Measurements from ENCODE around the gene AGTRAP.

The AGTRAP gene

DNA sequence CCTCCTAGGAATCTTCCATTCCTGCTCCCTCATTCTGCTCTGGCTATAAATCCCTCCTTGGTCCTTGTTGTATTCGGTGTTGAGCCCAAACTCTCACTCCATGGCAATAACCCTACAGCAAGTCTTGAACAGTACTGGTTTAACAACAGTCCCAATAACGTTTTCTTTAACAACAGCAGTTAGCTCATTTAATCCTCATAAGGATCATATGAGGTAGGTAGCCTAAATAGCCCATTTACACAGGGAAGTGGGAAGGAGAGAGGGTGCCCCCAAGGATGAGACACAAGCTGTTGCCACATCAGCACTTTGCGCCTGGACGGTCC lies 444 bp upstream of the AGTRAP start:
- ATAC-seq (ENCODE audit: insufficient read depth, low read depth) (no peak), DNase-seq (no peak)
- no peaks in the 10 kb centered on the region for H3K79me2 ChIP-seq (ENCODE audit: insufficient read depth, low read length)
- H3K9me3 ChIP-seq (ENCODE audit: insufficient read depth, low read length, severe bottlenecking): no peaks in the 10 kb centered on the region
- no peaks in the 10 kb centered on the region for H3K36me3 ChIP-seq (ENCODE audit: insufficient read depth, low read length)
- H4K20me1 ChIP-seq (ENCODE audit: insufficient read depth, low read length): peaks cover 14% of the 10 kb centered on the region; the same call in 1 of the 2 replicates
- H3K27me3 ChIP-seq (ENCODE audit: insufficient read depth, low read length, poor library complexity): peaks cover 32% of the 10 kb centered on the region
- H3K4me3 ChIP-seq (ENCODE audit: low read depth in 1 of 2, low read length in 2 of 2): peak overlapping the region in 1 of 2 experiments; percentile 70; a peak in 2 of 4 replicates
- H3K27ac ChIP-seq (ENCODE audit: low read length): no peak overlapping the region
- H2AFZ ChIP-seq (ENCODE audit: low read depth, low read length): no peak overlapping the region
- TF ChIP-seq, protein P1, sequence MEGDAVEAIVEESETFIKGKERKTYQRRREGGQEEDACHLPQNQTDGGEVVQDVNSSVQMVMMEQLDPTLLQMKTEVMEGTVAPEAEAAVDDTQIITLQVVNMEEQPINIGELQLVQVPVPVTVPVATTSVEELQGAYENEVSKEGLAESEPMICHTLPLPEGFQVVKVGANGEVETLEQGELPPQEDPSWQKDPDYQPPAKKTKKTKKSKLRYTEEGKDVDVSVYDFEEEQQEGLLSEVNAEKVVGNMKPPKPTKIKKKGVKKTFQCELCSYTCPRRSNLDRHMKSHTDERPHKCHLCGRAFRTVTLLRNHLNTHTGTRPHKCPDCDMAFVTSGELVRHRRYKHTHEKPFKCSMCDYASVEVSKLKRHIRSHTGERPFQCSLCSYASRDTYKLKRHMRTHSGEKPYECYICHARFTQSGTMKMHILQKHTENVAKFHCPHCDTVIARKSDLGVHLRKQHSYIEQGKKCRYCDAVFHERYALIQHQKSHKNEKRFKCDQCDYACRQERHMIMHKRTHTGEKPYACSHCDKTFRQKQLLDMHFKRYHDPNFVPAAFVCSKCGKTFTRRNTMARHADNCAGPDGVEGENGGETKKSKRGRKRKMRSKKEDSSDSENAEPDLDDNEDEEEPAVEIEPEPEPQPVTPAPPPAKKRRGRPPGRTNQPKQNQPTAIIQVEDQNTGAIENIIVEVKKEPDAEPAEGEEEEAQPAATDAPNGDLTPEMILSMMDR (IDR thresholded peaks at IDR 0.05; ENCODE audit: borderline replicate concordance, extremely low read depth, low read length, poor library complexity, severe bottlenecking): no peak
- TF ChIP-seq EZH2 (IDR thresholded peaks at IDR 0.05; ENCODE audit: borderline replicate concordance, low read depth, low read length, severe bottlenecking): no peak
- peak overlapping the region; percentile 87 for H3K4me2 ChIP-seq (ENCODE audit: insufficient read depth, low read length)
- peak overlapping the region; percentile 58; the same call in 1 of the 2 replicates for H3K9ac ChIP-seq (ENCODE audit: low read depth, low read length)
- peaks cover 51% of the 10 kb centered on the region for H3K4me1 ChIP-seq (ENCODE audit: insufficient read depth, low read length)

DNA sequence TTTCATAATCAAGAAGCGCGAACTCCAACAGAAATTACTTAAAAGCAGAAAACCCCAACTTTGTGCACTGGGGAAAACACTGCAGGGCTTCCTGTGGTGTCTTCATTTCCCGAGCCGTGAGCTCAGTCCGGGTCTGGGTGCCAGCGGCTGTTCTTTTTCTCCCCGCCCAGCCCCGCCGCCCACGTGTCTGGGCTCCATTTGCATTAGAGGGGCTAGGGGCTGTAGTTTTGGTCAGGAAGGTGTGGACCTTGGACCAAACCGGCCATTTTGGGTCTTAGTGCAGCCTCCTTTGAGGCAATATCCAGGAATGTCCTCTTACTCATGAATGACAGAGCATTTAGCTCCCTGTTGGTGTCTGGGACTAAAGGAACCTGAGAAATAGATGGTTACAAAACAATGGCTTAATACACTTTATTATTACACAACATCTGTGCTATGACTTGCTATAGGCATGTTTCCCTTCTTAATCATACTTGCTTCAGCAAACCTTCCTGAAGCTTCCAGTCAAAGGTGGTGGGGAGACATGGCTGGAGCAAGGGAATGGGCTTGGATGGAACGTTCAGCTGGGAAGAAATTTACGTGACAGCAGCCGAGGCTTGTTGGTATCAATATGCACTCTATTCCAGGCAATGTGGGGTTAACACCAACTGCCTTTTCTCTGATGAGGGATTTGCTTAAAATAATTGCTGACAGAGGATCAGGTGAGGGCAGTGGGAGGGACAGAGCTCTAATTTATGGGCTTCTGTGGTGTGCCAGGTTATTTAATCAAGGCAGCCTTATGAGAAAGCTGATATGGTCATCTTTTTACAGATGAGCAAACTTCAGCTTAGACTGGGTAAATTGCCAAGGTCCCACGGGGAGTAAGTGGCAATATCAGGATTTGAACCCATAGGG lies 1.1 kb downstream of the AGTRAP start:
- TF ChIP-seq, protein P1 (IDR thresholded peaks at IDR 0.05; ENCODE audit: borderline replicate concordance, extremely low read depth, low read length, poor library complexity, severe bottlenecking): no peak
- peak; percentile 18 for TF ChIP-seq EZH2 (IDR thresholded peaks at IDR 0.05; ENCODE audit: borderline replicate concordance, low read depth, low read length, severe bottlenecking)
- Histone ChIP-seq H3K27me3 (ENCODE audit: insufficient read depth, low read length, poor library complexity) (peaks cover 32% of the 10 kb centered on the region), H3K79me2 (ENCODE audit: insufficient read depth, low read length) (no peaks in the 10 kb centered on the region), H3K4me1 (ENCODE audit: insufficient read depth, low read length) (peaks cover 51% of the 10 kb centered on the region), H3K27ac (ENCODE audit: low read length) (peak overlapping the region; percentile 28; the same call in 1 of the 2 replicates), H3K36me3 (ENCODE audit: insufficient read depth, low read length) (no peaks in the 10 kb centered on the region), H4K20me1 (ENCODE audit: insufficient read depth, low read length) (peaks cover 25% of the 10 kb centered on the region; the same call in 1 of the 2 replicates), H3K4me2 (ENCODE audit: insufficient read depth, low read length) (peak overlapping the region; percentile 87), H3K9ac (ENCODE audit: low read depth, low read length) (peak overlapping the region; percentile 58), H3K4me3 (ENCODE audit: low read depth in 1 of 2, low read length in 2 of 2) (peak overlapping the region; percentile 22 to 70; a peak in 3 of 4 replicates), H3K9me3 (ENCODE audit: insufficient read depth, low read length, severe bottlenecking) (no peaks in the 10 kb centered on the region), H2AFZ (ENCODE audit: low read depth, low read length) (peak overlapping the region; percentile 78)
- DNase-seq (peak; percentile 51), ATAC-seq (ENCODE audit: insufficient read depth, low read depth) (peak; percentile 53)

DNA sequence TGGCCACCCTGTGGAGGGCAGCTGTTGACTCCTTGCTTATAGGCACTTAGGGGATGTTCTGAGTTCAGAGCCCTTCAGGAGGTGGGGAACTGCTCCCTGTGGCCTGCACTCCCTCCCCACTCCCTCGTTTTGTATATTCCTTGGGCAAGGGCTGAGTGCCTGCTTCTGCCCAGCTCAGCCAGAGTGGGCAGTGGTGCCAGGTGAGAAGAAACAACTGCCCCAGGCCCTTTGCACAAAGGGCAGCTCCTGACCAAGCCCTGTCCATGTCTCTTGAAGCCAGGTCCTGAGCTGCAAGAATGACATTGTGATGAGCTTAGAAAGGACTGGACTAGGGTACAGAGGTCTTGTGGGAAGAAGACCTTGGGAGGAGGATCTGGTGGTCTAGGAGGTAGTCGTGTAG lies 2.2 kb downstream of the AGTRAP start:
- H4K20me1 ChIP-seq (ENCODE audit: insufficient read depth, low read length): peaks cover 29% of the 10 kb centered on the region
- H3K4me1 ChIP-seq (ENCODE audit: insufficient read depth, low read length): peaks cover 46% of the 10 kb centered on the region
- DNase-seq (no peak), ATAC-seq (ENCODE audit: insufficient read depth, low read depth) (no peak)
- no peak overlapping the region for H3K4me2 ChIP-seq (ENCODE audit: insufficient read depth, low read length)
- no peak overlapping the region for H3K27ac ChIP-seq (ENCODE audit: low read length)
- no peak overlapping the region for H3K4me3 ChIP-seq (ENCODE audit: low read depth in 1 of 2, low read length in 2 of 2)
- TF ChIP-seq, protein P1 (IDR thresholded peaks at IDR 0.05; ENCODE audit: borderline replicate concordance, extremely low read depth, low read length, poor library complexity, severe bottlenecking): no peak
- no peak for TF ChIP-seq EZH2 (IDR thresholded peaks at IDR 0.05; ENCODE audit: borderline replicate concordance, low read depth, low read length, severe bottlenecking)
- no peak overlapping the region for H2AFZ ChIP-seq (ENCODE audit: low read depth, low read length)
- H3K27me3 ChIP-seq (ENCODE audit: insufficient read depth, low read length, poor library complexity): peaks cover 32% of the 10 kb centered on the region
- no peaks in the 10 kb centered on the region for H3K9me3 ChIP-seq (ENCODE audit: insufficient read depth, low read length, severe bottlenecking)
- no peaks in the 10 kb centered on the region for H3K36me3 ChIP-seq (ENCODE audit: insufficient read depth, low read length)
- no peak overlapping the region for H3K9ac ChIP-seq (ENCODE audit: low read depth, low read length)
- H3K79me2 ChIP-seq (ENCODE audit: insufficient read depth, low read length): no peaks in the 10 kb centered on the region

Data from DND-41 (cell line).